ENCODE data around the gene DCBLD1.

DNA sequence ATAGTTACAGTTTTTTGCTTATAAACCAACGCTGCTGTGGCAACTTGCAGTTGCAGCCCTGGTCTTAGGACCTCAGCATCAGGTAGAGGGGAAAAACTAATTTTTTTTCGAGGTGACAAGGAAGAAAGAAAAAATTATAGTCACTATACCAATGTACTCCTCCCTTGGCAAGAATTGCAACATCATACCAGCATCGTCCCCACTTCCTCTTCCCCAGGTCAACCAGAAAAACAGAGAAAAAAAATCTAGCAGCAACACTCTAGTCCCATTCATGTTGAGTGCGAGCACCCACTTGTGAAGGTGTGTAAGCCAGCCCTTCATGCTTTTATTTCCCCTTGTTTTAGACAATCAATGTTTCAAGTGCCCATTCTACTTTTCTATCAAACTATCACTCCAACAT is 13.1 kb upstream of the DCBLD1 start:
- no peak for TF ChIP-seq EZH2 (IDR thresholded peaks at IDR 0.05; ENCODE audit: insufficient read depth, poor library complexity, severe bottlenecking)
- no peak for TF ChIP-seq EZH2phosphoT487 (IDR thresholded peaks at IDR 0.05; ENCODE audit: insufficient read depth, low read depth)

Measured in GM23248 (cell line).